ENCODE results near the gene MDFIC2.

Gene MDFIC2

GRCh38 chr3:70177881-70178645, 134.4 kb downstream of the MDFIC2 start:
- DNase-seq, result no peak

GRCh38 chr3:70176224-70176623, 136.2 kb downstream of the MDFIC2 start:
- no peak for DNase-seq

GRCh38 chr3:70156808-70157207, 155.6 kb downstream of the MDFIC2 start:
- no peak for DNase-seq

GRCh38 chr3:70150599-70150998, 161.8 kb downstream of the MDFIC2 start:
- DNase-seq, result no peak

GRCh38 chr3:70149714-70150400, 162.6 kb downstream of the MDFIC2 start:
- no peak for DNase-seq

Measured in MV-4-11 (cell line).